CD4-positive, alpha-beta T cell treated with Interleukin-4 for 4 hours (primary cell): ENCODE data around the gene MAN2A2.

Experiments used
- DNase-seq: peaks from one replicate; pipeline ENCODE4 v3.0.0-alpha.2; 2020

MAN2A2 gene

DNA sequence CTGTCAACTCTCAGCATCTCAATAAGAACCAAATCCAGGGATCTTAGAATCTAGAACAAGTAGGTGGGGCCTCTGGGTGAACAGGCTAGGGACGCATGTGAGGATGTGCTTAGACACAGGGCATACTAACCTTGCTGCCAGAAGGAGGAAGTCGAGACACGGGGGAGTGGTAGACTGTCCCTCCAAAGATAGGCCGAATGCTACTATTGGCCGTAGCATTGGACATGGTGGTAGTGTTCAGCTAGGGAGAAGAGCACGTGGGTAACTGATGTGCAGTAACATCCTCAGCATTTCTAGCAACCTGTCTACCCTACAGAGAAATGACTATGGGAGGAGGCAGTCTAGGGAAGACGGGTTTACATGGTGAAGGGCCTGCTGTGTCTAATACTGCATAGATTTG lies 67.2 kb downstream of the MAN2A2 start:
- no peak for DNase-seq

DNA sequence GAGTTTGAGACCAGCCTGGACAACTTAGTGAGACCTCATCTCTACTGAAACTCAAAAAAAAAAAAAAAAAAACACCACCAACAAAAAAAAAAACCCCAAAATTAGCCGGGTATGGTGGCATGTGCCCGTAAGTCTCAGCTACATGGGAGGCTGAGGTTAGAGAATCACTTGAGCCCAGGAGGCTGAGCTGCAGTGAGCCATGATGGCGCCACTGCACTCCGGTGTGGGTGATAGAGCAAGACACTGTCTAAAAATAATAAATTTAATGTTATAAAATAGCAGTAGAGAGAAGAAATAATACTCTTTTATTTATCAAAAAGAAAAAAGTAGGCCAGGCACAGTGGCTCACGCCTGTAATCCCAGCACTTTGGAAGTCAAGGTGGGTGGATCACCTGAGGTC lies 69.0 kb downstream of the MAN2A2 start:
- no peak for DNase-seq
